Loucy (cell line): ENCODE results near the gene STAP2.

Experiments used
- H2AFZ ChIP-seq: fragments of 200-600 bp; sonication (generic); 2 replicates; pipeline ENCODE4 v1.6.0; 2016; ENCODE audit warnings: antibody characterized with exemption, mild to moderate bottlenecking, low read length, moderate library complexity
- H3F3A ChIP-seq: fragments of 200-600 bp; 2 replicates; pipeline ENCODE4 v1.6.0; 2016; ENCODE audit warnings: antibody characterized with exemption, low read depth, mild to moderate bottlenecking
- H3K27me3 ChIP-seq: fragments of 200-600 bp; sonication (generic); 2 replicates; pipeline ENCODE4 v1.6.1; 2014; ENCODE audit warnings: low read length, mild to moderate bottlenecking; ENCODE audit not compliant: insufficient read depth, poor library complexity, severe bottlenecking
- H3K36me3 ChIP-seq: fragments of 200-600 bp; sonication (generic); 2 replicates; pipeline ENCODE4 v1.6.1; 2016; ENCODE audit warnings: low read length; ENCODE audit not compliant: insufficient read depth
- H3K4me1 ChIP-seq: fragments of 200-600 bp; sonication (generic); 2 replicates; pipeline ENCODE4 v1.5.1; 2014; ENCODE audit warnings: low read length, mild to moderate bottlenecking; ENCODE audit not compliant: insufficient read depth, poor library complexity, severe bottlenecking
- H3K4me2 ChIP-seq: fragments of 200-600 bp; sonication (generic); 2 replicates; pipeline ENCODE4 v1.6.0; 2014; ENCODE audit warnings: antibody characterized with exemption, low read length, low read depth, mild to moderate bottlenecking; ENCODE audit not compliant: poor library complexity, severe bottlenecking
- H3K4me3 ChIP-seq: fragments of 200-600 bp; sonication (generic); 2 replicates; pipeline ENCODE4 v1.5.1; 2014; ENCODE audit warnings: low read length, mild to moderate bottlenecking, mixed read lengths; ENCODE audit not compliant: poor library complexity, severe bottlenecking
- H3K79me2 ChIP-seq: fragments of 200-600 bp; sonication (generic); 2 replicates; pipeline ENCODE4 v1.6.1; 2014; ENCODE audit warnings: low read length; ENCODE audit not compliant: insufficient read depth
- H3K9ac ChIP-seq: fragments of 200-600 bp; sonication (generic); 2 replicates; pipeline ENCODE4 v1.6.0; 2014; ENCODE audit warnings: mild to moderate bottlenecking, low read depth, low read length, moderate library complexity; ENCODE audit not compliant: poor library complexity, severe bottlenecking
- H3K9me2 ChIP-seq: fragments of 200-600 bp; sonication (generic); replicated peaks from 2 replicates; pipeline ENCODE4 v1.6.1; 2016; ENCODE audit warnings: low read depth, low read length, mixed read lengths
- H3K9me3 ChIP-seq: fragments of 200-600 bp; sonication (generic); 2 replicates; pipeline ENCODE4 v1.6.1; 2014; ENCODE audit warnings: mild to moderate bottlenecking, antibody characterized with exemption, low read length, low read depth; ENCODE audit not compliant: insufficient read depth
- H4K20me1 ChIP-seq: fragments of 200-600 bp; sonication (generic); 2 replicates; pipeline ENCODE4 v1.6.0; 2014; ENCODE audit warnings: antibody characterized with exemption, low read length, mild to moderate bottlenecking; ENCODE audit not compliant: insufficient read depth, poor library complexity, severe bottlenecking
- EZH2phosphoT487 ChIP-seq: fragments of 200-600 bp; IDR thresholded peaks from 2 replicates; pipeline ENCODE4 v1.6.1; 2018; ENCODE audit warnings: antibody characterized with exemption, mild to moderate bottlenecking, moderate library complexity, borderline replicate concordance
- TF ChIP-seq, protein P1 (sequence below): fragments of 200-600 bp; sonication (generic); conservative IDR thresholded peaks from 2 replicates; pipeline ENCODE4 v1.5.1; 2014; ENCODE audit warnings: mild to moderate bottlenecking, antibody characterized with exemption, low read length

STAP2 gene

DNA sequence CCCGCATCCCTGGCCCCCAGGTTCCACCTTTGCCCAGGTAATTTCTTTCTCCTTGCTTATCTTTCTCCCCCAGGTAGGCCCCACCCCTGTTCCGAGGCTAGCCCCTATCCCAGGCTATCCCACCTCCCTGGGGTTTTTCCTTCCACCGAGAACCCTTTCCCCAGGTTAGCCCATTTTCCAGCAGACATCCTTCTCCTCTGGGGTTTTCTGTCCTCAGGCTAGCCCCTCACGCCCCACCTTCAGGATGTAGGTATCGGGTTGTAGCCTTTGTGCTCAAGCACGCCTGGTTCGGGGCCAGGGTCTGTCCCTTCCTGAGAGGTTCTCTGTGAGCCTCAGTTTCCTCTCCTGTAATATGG is 33.4 kb downstream of the STAP2 start:
- H3F3A ChIP-seq, result no peaks in the 10 kb centered on the region
- no peaks in the 10 kb centered on the region for H3K27me3 ChIP-seq
- no peaks in the 10 kb centered on the region for H3K79me2 ChIP-seq
- TF ChIP-seq, protein P1, sequence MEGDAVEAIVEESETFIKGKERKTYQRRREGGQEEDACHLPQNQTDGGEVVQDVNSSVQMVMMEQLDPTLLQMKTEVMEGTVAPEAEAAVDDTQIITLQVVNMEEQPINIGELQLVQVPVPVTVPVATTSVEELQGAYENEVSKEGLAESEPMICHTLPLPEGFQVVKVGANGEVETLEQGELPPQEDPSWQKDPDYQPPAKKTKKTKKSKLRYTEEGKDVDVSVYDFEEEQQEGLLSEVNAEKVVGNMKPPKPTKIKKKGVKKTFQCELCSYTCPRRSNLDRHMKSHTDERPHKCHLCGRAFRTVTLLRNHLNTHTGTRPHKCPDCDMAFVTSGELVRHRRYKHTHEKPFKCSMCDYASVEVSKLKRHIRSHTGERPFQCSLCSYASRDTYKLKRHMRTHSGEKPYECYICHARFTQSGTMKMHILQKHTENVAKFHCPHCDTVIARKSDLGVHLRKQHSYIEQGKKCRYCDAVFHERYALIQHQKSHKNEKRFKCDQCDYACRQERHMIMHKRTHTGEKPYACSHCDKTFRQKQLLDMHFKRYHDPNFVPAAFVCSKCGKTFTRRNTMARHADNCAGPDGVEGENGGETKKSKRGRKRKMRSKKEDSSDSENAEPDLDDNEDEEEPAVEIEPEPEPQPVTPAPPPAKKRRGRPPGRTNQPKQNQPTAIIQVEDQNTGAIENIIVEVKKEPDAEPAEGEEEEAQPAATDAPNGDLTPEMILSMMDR, result no peak
- no peak for TF ChIP-seq EZH2phosphoT487
- H3K4me3 ChIP-seq, result no peak overlapping the region
- no peaks in the 10 kb centered on the region for H3K36me3 ChIP-seq
- peaks cover 4% of the 10 kb centered on the region for H3K4me1 ChIP-seq
- no peaks in the 10 kb centered on the region for H4K20me1 ChIP-seq
- H3K4me2 ChIP-seq, result no peak overlapping the region
- no peak overlapping the region for H2AFZ ChIP-seq
- no peaks in the 10 kb centered on the region for H3K9me3 ChIP-seq
- no peaks in the 10 kb centered on the region for H3K9me2 ChIP-seq
- H3K9ac ChIP-seq, result no peak overlapping the region

DNA sequence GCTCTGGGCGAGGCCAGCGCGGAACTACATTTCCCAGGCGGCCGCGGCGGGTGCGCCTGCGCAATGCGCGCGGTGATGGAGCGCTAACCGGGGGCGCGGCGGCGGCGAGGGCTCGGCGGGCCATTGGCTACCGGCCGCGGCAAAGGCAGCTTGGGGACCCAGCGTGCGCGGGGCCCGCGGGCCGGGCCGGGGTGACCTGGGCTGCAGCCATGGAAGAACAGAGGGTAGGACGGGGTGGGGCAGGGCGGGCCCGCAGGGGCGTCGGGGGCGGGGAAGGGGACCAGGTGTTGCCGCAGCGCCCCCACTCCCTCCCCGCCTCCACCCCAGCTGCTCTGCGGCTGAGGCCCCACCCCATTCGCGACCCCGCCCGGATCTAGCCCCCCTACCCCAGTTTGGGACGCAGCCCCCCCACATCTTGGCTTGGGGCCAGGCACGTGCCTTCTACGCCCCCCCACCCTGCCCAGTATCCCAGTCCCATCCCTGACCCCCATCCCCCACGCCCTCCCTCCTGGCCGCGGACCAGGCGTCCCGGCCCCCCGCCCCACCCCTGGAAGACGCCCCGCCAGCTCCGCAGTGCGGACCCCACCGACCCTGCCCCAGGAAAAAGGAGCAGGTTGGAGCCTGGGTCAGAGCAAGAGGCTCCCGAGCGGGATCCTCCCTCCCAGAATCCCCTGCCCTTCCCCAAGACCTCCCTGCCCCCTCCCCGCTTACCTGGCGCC is 33.9 kb downstream of the STAP2 start, which contains the start of gene FSD1:
FSD1 (plus strand) TSS at position 61 of the 719 bp plus-strand sequence; CDS start at position 210, 149 bp downstream.
- Histone ChIP-seq H3K9me2 (no peaks in the 10 kb centered on the region), H3K4me2 (peak within 1 kb of the TSS; percentile 18), H3K79me2 (no peaks in the 10 kb centered on the region), H3K9me3 (no peaks in the 10 kb centered on the region), H3K36me3 (no peaks in the 10 kb centered on the region), H3F3A (no peaks in the 10 kb centered on the region), H3K27me3 (no peaks in the 10 kb centered on the region), H3K4me3 (peak within 1 kb of the TSS; percentile 68), H3K4me1 (peaks cover 4% of the 10 kb centered on the region), H3K9ac (no peak within 1 kb of the TSS), H2AFZ (peak within 1 kb of the TSS; percentile 24), H4K20me1 (no peaks in the 10 kb centered on the region)
- TF ChIP-seq EZH2phosphoT487, result no peak
- TF ChIP-seq, protein P1, result no peak

DNA sequence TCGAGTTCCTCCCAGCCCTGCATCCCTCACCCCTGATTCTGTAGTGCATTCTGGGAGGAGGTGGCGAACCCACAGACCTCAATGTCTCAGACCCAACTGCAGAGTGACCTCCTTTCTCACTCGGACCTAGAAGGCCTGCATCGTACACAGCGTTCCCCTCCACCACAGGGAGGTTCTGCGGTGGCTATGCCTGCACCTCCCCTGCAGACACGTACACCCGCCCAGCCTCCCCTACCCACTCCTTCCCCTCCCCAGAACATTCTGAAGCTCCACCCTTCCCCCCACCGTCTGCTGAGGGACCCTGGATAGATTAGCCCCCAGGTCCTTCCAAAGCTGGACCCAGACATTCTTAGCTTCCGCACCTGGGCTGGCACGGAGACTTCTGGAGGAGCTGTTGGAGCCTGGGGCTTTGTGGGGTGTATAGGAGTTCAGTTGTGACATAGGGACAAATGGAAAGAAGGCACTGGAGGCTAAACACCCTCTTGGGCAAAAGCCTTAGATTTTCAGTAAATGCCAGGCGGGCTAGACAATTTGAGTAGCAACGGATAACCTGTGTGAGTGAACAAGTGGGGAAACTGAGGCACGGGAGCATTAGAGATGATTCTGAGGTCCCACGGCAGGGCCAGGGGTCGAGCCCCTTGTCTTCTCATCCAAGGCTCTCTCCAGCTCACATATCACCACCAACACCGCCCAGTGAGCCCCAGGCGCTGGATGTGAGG is 34.6 kb downstream of the STAP2 start:
- peak overlapping the region; percentile 68 for H3K4me3 ChIP-seq
- no peaks in the 10 kb centered on the region for H3F3A ChIP-seq
- H3K4me2 ChIP-seq, result peak overlapping the region; percentile 18
- H3K4me1 ChIP-seq, result peaks cover 4% of the 10 kb centered on the region
- H3K9me2 ChIP-seq, result no peaks in the 10 kb centered on the region
- no peaks in the 10 kb centered on the region for H4K20me1 ChIP-seq
- H3K9ac ChIP-seq, result no peak overlapping the region
- TF ChIP-seq EZH2phosphoT487, result no peak
- TF ChIP-seq, protein P1, result no peak
- H3K79me2 ChIP-seq, result no peaks in the 10 kb centered on the region
- H3K36me3 ChIP-seq, result no peaks in the 10 kb centered on the region
- peak overlapping the region; percentile 24 for H2AFZ ChIP-seq
- H3K27me3 ChIP-seq, result no peaks in the 10 kb centered on the region
- H3K9me3 ChIP-seq, result no peaks in the 10 kb centered on the region
